Measurements from ENCODE around the gene SAMM50. TPM values are rescaled to one million over a fixed set of nuclear protein-coding genes. Genes with fewer than 3 reads are reported as not detected.

The SAMM50 gene
- 66.0 and 68.8 TPM in 2 replicates for polyA plus RNA-seq (2014; cell fraction: cytosol; rRNA removed)
- polyA plus RNA-seq (2014; cell fraction: nucleus; rRNA removed), result 36.1 and 38.8 TPM in 2 replicates

DNA sequence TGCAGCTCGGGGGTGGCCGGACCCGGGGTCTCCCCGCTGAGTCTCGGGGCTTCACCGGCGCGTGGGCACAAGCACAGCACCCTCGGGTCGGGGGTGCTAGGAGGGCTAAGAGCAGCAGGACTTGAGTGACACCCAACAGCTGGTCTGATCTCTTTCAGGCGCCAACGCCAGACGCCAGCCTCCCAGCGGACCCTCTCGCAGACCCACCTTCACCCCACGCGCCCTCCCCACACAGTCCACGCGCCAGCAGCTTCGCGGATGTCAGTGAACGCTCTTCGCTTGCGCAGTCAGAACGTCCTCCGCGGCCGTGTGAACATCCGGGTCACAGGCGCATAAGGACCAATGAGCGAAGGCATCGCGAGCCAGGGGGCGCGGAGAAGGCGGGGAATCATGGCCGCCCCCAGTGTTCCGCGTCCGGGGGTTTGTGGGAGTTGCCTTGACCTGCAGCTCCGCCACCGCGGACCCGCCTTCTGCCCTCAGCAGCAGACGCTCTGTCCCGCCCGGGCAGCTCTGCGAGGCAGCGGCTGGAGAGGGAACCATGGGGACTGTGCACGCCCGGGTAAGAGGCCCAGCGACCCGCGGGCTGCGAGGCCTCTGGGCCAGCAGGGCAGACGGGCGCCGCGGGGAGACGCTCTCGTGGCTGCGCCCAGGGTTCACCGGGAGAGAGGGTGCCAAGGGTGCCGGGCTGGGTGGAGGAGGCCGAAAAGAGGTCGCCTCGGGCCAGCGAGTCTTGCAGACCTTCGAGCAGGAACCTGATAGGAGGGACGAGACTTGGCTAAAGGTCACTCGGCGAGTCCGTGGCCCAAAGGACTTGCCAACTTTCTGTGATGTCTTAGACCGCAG is at the start of gene SAMM50:
Gene SAMM50 (plus strand): TSS at position 403 of the 843 bp plus-strand sequence. CDS start 136 bp downstream, at position 539.
- DNase-seq (ENCODE audit: low spot score), result peak; percentile 92

GRCh38 chr22:43905681-43906080 is 49.6 kb upstream of the SAMM50 start:
- DNase-seq (ENCODE audit: low spot score), result no peak

DNA sequence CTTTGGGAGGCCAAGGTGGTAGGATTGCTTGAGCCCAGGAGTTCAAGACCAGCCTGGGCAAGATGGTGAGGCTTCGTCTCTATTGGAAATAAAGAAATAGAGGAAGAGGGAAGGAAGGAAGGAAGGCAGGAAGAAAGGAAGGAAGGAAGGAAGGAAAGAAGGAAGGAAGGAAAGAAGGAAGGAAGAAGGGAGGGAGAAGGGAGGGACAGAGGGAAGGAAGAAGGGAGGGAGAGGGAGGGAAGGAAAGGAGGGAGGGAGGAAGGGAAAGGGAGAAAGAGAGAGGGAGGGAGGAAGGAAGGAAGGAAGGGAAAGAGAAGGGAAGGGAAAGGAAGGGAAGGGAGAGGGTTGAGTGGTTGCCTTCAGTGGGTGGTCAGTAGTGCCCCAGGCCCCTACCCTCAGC is 45.5 kb upstream of the SAMM50 start:
- no peak for DNase-seq (ENCODE audit: low spot score)

DNA sequence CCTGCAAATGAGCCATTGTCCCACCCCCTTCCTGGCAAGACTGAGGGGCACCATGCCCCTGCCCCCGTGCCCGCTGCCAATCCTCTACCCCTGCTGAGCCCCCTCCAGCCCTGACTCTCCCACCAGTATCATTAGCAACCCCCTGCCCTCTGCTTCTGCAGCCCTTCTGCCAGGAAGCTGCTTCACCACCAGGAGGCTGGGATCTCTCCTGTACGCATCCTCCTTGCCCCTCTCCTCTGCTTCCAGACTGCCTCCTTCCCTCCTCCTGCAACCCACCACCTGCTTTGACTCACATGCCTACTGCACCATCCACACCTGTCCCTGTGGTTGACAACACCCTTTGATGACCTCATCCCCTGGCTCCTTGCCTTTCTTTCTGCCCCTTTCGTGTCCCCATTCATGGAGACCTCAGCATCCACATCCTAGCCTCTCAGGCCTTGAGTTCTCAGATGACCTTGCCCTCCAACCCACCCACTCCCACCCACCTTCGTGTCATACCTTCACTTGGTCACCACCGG is 45.0 kb upstream of the SAMM50 start:
- DNase-seq (ENCODE audit: low spot score), result no peak

DNA sequence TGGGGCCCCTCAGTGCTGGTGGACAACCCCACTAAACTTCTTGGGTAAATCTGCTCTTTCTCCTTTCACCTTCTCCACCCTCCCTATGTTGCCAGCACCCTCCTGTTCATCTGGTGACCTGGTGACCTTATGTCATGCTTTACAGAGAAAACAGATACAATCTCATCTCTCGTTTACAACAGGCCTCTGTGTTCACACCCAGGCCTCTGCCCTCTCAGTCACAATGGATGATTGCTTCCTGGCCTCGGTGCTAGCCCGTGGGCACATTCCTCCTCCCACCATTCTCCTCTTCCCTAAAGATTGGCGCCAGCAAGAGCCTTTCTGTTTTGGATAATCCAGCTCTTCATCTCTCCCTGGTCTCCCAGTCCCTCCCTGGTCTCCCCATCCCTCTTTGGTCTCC is 43.9 kb upstream of the SAMM50 start:
- peak; percentile 59 for DNase-seq (ENCODE audit: low spot score)

DNA sequence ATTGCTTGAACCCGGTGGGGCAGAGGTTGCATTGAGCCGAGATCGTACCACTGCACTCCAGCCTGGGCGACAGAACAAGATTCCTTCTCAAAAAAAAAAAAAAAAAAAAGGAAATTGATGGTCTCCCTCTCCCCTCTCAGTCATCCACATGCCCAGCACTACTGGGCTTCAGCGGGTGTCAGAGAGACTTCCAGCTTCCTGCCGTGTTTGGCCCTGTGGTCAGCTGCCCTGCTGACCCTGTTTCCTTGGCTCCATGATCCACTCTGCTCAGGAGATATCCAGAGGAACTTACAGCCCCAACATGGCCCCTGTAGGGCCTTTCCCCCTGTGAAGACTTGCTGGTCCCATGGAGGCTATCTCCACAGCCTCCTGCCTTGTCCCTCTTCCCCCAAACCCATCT is 37.7 kb upstream of the SAMM50 start:
- no peak for DNase-seq (ENCODE audit: low spot score)

DNA sequence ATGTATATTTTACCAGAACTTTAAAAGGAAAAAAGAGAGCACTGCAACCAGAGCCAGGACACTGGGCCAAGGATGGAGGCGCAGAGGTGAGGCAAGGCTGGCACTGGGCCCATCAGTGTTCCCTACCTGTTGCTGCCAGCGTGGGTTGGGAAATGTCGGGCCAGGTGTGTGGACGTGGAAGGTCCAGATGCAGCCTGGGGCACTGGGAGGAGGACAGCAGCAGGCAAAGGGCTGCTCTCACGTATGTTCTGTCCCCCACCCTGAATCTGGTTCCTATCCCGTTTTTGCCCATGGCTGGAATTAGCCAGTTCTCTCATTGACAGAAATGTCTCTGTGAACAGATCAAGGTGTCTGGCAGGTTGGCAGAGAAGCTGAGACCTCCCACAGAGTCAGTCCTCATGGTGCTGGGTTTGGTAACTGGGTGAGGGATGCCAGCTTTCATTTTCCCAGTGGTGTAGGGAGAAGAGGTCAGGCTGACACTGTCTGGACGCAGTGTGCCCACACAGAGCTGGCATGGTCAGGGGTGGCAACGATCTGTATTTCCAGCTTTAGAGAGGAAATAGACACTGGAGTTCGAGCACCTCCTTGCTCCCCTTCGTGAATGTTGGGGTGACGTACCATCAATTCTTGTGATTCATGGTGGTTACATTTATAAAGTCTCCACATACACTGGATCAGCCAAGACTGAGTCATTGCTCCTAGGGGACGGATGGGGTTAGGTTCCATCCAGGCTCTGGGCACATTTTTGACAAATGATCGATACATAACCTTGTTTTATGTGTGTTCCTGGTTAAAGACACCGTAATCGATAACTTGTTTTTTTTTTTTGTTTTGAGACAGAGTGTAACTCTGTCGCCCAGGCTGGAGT is 35.9 kb upstream of the SAMM50 start:
- no peak for DNase-seq (ENCODE audit: low spot score)

- DNase-seq (ENCODE audit: low spot score), result no peak
Measured at GRCh38 chr22:43921370-43921769, 33.9 kb upstream of the SAMM50 start.

DNA sequence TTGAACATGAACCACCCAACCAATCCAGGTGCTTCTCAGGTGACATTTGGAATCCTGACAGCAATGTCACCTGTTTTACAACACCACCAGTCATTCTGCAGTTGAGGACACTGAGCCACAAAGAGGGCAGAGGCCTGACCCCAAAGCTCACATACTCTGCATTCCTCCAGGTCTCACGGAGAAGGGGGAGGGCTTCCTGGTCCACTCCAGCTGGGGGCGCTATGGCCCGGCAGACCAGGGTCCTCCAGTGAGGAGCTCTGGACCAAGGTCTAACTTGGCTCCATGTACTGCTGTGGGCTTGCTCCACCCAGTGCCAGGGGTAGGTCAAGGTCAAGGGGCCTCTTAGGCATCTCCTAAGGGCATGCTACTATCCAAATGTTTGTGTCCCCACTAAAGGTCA is 33.1 kb upstream of the SAMM50 start:
- no peak for DNase-seq (ENCODE audit: low spot score)

DNA sequence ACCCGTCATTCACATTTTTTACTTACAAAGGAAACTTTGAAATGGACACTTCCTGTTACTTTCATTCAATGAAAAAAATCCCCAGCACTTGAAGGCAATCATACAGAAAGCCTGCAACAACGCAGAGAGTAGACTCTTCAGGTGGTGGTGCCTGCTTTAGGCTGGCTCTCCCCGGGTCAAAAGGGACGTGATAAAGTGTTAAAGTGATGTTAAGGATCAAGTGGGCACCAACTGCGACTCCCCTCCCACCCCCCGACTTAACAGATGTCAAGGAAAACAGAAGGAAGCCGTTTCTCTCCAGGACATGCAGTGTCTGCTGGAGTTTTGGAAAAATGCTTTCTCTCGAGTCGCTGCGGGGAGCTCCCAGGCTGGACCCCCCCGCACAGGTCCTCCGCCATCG is 32.1 kb upstream of the SAMM50 start:
- DNase-seq (ENCODE audit: low spot score), result peak; percentile 34

DNA sequence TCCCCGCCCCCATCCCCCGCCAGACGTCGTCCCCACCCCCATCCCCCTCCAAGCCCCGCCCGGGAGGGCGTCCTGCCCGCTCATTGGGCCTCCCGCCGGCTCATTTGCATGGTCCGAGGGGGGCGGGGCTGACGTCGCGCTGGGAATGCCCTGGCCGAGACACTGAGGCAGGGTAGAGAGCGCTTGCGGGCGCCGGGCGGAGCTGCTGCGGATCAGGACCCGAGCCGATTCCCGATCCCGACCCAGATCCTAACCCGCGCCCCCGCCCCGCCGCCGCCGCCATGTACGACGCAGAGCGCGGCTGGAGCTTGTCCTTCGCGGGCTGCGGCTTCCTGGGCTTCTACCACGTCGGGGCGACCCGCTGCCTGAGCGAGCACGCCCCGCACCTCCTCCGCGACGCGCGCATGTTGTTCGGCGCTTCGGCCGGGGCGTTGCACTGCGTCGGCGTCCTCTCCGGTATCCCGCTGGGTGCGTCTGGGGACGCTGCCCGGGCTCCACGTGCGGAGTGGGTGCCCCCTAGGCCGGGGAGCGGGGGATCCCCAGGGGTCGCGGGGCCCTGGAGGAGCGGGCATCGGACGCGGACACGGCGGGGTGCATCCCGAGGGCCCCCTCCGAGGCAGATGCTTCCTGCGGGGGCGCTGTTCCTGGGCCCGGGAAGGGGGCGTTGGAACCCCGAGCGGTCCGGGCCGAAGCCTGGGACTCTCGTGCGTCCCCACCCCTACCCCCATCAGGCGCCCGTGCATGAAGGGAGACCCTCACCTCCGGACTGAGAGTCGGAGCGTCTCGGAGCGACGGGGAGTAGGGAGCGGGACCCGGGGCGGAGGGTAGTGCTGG is 31.4 kb upstream of the SAMM50 start, which contains the start of gene PNPLA3:
Gene PNPLA3 (plus strand): TSS at position 175 of the 834 bp plus-strand sequence. CDS start 107 bp downstream, at position 282.
- DNase-seq (ENCODE audit: low spot score), result peak; percentile 89

- DNase-seq (ENCODE audit: low spot score), result no peak
Measured at GRCh38 chr22:43924877-43925276, 30.4 kb upstream of the SAMM50 start.

DNA sequence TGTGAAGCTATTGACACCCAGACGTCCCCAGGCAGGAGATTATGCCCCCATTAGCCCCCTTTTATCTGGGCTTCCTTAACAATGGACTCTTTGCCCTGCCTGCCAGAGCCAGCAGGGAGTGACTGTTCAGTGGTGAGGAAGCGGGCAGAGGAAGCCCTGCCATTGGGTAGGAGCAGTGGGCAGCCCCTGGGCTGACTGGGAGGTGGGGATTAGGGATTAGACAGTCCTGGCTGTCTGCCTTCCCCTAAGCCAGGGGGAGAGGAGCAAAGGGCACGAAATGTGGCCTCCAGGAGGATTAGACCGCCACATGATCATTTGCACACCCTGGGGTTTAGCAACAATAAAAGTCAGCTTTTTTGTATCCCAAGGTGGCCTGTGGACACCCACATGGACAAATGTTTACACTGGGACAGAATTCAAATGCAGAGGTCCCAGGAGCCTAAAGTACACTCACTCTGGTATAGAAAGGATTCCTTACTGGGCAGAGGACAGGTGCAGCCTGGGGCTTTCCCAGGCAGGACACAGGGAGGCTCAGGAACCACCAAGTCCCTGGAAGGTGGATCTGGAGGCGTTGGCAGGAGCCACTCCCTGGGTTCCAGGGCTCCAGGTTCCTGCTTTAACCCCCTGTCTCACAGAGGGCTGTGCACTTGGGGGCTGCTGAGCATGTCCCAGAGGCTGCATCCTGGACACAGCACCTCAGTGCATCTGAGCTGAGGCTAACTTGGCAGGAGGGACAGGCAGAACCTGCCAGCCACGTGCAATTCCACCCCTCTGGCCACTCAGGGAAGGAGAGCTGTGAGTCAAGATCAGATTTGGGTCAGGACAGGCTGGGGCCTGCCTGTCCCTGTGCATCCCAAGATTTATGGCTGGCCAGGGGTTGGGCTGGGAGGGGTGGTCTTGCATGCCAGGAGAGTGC is 29.6 kb upstream of the SAMM50 start:
- peak; percentile 54 for DNase-seq (ENCODE audit: low spot score)

DNA sequence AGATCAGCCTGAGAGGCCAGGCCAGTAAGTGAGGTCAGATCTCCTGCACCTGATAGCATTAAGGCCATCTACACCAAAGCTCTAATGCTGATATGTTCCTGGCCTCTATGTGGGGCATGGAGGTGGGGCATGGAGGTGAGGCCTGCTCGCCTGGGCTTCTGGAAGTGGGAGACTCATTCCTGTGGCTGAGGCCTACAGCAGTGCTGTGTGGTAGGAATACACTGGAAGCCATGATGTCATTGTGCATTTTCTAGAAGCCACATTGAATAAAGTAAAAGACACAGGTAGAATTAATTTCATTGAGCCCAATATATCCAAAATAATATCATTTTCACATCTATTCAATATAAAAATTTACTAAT is 28.9 kb upstream of the SAMM50 start:
- no peak for DNase-seq (ENCODE audit: low spot score)

GRCh38 chr22:43928468-43928867 is 26.8 kb upstream of the SAMM50 start:
- DNase-seq (ENCODE audit: low spot score), result no peak

DNA sequence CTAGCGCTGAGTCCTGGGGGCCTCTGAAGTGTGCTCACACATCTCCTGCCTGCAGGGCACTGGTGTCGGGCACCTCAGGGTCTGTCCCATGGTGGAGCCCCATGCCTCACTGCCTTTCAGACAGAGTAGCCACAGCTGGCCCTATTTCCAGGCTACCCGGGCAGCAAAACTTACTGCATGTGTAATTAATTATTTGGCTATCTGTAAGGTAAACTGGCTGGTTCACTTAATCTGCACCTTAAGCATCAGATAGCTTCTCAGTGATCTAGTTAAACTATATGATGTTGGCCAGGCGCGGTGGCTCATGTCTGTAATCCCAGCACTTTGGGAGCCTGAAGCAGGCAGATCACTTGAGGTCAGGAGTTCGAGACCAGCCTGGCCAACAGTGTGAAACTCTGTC is 26.3 kb upstream of the SAMM50 start:
- no peak for DNase-seq (ENCODE audit: low spot score)

GRCh38 chr22:43931771-43932170 is 23.5 kb upstream of the SAMM50 start:
- DNase-seq (ENCODE audit: low spot score), result no peak

DNA sequence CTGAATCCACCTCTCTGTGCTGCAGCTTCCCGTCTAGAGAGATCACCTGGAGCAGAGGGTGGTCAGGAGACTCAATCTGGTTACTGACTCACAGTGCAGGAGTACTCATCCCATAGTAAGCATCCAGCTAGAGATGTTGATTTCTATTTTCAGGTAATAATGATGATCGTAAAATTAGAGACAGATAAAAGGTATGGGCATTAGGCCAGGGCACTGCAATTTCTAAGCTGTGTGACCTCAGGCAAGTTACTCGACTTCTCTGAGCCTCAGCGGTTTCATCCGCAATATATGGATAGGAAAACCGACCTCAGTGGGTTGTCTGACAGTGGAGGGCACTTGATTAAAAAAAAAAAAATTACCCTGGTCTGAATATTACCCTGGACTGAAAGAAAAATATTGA is 13.8 kb upstream of the SAMM50 start:
- no peak for DNase-seq (ENCODE audit: low spot score)

- DNase-seq (ENCODE audit: low spot score), result no peak
Measured at GRCh38 chr22:43944670-43945430, 10.4 kb upstream of the SAMM50 start.
